ENCODE data around the gene KPNA4. TPM values are rescaled to one million over a fixed set of nuclear protein-coding genes. Genes with fewer than 3 reads are reported as not detected.

KPNA4 gene
- total RNA-seq, 1 experiment from 2014 or later = 76.7 TPM

DNA sequence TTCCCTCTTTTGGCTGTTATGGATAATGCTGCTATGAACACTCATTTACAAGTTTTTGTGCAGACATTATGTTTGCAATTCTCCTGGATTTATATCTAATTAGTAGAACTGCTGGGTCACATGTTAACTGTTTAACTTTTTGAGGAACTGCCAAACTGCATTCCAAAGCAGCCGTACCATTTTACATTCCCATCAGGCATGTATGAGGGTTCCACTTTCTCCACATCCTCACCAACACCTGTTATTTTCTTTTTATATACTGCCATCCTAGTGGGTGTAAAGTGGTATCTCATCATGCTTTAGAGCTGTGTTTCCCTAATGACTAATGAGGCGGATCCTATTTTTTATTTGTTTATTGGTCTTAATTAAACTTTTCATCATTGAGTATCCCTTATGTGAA lies 9.2 kb downstream of the KPNA4 start:
- H4K20me1 ChIP-seq (ENCODE audit: control insufficient read depth, insufficient read depth, insufficient read length) = no peaks in the 10 kb centered on the region
- H2BK5ac ChIP-seq (ENCODE audit: insufficient read length, low read length) = no peak overlapping the region
- H3K23me2 ChIP-seq (ENCODE audit: insufficient read length, low read depth, low read length, poor library complexity, severe bottlenecking) = no peaks in the 10 kb centered on the region
- TF ChIP-seq, protein P1, sequence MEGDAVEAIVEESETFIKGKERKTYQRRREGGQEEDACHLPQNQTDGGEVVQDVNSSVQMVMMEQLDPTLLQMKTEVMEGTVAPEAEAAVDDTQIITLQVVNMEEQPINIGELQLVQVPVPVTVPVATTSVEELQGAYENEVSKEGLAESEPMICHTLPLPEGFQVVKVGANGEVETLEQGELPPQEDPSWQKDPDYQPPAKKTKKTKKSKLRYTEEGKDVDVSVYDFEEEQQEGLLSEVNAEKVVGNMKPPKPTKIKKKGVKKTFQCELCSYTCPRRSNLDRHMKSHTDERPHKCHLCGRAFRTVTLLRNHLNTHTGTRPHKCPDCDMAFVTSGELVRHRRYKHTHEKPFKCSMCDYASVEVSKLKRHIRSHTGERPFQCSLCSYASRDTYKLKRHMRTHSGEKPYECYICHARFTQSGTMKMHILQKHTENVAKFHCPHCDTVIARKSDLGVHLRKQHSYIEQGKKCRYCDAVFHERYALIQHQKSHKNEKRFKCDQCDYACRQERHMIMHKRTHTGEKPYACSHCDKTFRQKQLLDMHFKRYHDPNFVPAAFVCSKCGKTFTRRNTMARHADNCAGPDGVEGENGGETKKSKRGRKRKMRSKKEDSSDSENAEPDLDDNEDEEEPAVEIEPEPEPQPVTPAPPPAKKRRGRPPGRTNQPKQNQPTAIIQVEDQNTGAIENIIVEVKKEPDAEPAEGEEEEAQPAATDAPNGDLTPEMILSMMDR (conservative IDR thresholded peaks at IDR 0.05) = no peak
- H4K8ac ChIP-seq (replicated peaks; ENCODE audit: insufficient read length, low read depth, low read length) = no peak overlapping the region
- no peak overlapping the region for H2BK20ac ChIP-seq (ENCODE audit: low read depth, low read length, poor library complexity, severe bottlenecking)
- H3K9me3 ChIP-seq (ENCODE audit: control insufficient read depth, low read depth, low read length) = no peaks in the 10 kb centered on the region
- Mint-ChIP-seq H3K4me3 (no peak overlapping the region), H3K27ac (no peak overlapping the region), H3K27me3 (ENCODE audit: low read depth) (no peaks in the 10 kb centered on the region), H3K4me1 (peaks cover 29 to 34% of the 10 kb centered on the region in 2 experiments), H3K36me3 (ENCODE audit: insufficient read depth in 1 of 3, low read depth in 3 of 3) (peaks cover 4 to 21% (median 21%) of the 10 kb centered on the region in 3 experiments), H3K9me3 (peaks cover 7 to 8% of the 10 kb centered on the region in 2 experiments)
- H3K14ac ChIP-seq (ENCODE audit: insufficient read depth, low read length) = no peak overlapping the region
- H3K4me2 ChIP-seq (ENCODE audit: insufficient read depth, insufficient read length, low read length) = no peak overlapping the region
- no peak overlapping the region for H3K27ac ChIP-seq (ENCODE audit: insufficient read length, low read depth, low read length)
- WGBS (ENCODE audit: extremely low coverage, insufficient read length, low lambda C conversion rate) = no CpG with 5 or more reads among the region's 2 CpGs
- H3K79me1 ChIP-seq (ENCODE audit: insufficient read depth, low read depth, low read length, poor library complexity, severe bottlenecking) = no peaks in the 10 kb centered on the region
- no peak overlapping the region for H3K9ac ChIP-seq (ENCODE audit: extremely low read depth, insufficient read length, low read length)
- no peak overlapping the region for H4K91ac ChIP-seq (ENCODE audit: insufficient read length, low read depth, low read length)
- no peak overlapping the region for H2AFZ ChIP-seq (ENCODE audit: low read length)
- no peak overlapping the region for H2BK12ac ChIP-seq (ENCODE audit: insufficient read length, low read depth, low read length)
- H3K79me2 ChIP-seq (ENCODE audit: insufficient read depth, low read length) = peaks cover 34% of the 10 kb centered on the region; the same call in 1 of the 2 replicates
- DNase-seq = no peak
- no peak overlapping the region for H3K23ac ChIP-seq (ENCODE audit: insufficient read length, low read depth, low read length)
- no peak overlapping the region for H2BK15ac ChIP-seq (ENCODE audit: low read depth, low read length)
- no peaks in the 10 kb centered on the region for H3K27me3 ChIP-seq (ENCODE audit: insufficient read depth, low read length)
- no peak overlapping the region for H2AK5ac ChIP-seq (ENCODE audit: insufficient read length, low read length)
- H3K4me1 ChIP-seq (ENCODE audit: insufficient read depth, low read length) = peaks cover 11% of the 10 kb centered on the region; the same call in 1 of the 2 replicates
- no peak overlapping the region for H3K56ac ChIP-seq (ENCODE audit: insufficient read length, low read depth, low read length)
- H2BK120ac ChIP-seq (ENCODE audit: low read depth, low read length, poor library complexity, severe bottlenecking) = no peak overlapping the region
- no peak overlapping the region for H3K18ac ChIP-seq (ENCODE audit: insufficient read length, low read depth, low read length)
- H3K4ac ChIP-seq (ENCODE audit: low read depth, low read length) = no peak overlapping the region
- H3T11ph ChIP-seq (ENCODE audit: low read length) = no peak overlapping the region
- H4K5ac ChIP-seq (ENCODE audit: insufficient read length, low read depth, low read length) = no peak overlapping the region
